ENCODE results near the gene AMHR2.
"Not testable (repeated sequence)": the region's sequence is repeated elsewhere in the genome, so short reads cannot be mapped to it uniquely, and the experiment has no call there.

Gene AMHR2

DNA sequence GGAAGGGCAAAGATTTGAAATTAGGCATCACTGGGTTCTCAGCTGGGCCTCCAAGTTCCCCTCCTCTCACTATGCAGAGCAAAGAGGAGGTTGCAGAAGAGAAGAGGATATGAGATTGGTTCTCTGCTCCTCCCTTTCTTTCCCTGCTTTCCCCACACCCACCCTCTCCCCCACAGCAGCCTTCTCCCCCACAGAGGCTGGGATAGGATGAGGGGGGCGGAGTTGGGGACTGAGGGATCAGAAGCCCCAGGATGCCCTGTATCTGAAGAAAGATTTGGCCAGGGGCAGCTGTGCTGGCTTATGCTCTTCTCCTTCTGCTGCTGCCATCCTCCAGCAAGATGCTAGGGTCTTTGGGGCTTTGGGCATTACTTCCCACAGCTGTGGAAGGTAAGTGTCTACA, at the start of gene AMHR2:
Gene AMHR2 (plus strand): TSS at position 259 of the 400 bp plus-strand sequence. CDS start 80 bp downstream, at position 339.
- DNase-seq, result no peak

GRCh38 chr12:53374277-53374676, 49.4 kb upstream of the AMHR2 start:
- DNase-seq, result not testable (repeated sequence)

- DNase-seq, result no peak
These were observed 46.9 kb upstream of the AMHR2 start for GRCh38 chr12:53376747-53377146.

DNA sequence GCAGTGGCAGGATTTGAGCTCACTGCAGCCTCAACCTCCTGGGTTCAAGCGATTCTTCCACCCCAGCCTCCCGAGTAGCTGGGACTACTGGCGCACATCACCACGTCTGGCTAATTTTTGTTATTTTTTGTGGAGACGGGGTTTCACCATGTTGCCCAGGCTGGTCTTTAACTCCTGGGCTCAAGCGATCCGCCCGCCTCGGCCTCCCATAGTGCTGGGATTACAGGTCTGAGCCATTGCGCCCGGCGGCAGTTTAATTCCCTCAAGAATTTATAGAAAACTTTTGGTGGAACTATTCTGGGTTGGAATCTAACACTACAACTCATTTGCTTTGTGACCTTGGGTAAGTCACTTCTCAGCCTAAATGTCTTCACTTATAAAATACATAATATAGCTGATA, 45.4 kb upstream of the AMHR2 start:
- no peak for DNase-seq

GRCh38 chr12:53378724-53379388, 44.8 kb upstream of the AMHR2 start:
- DNase-seq, result peak; percentile 28

- peak; percentile 97 for DNase-seq
These were observed 44.1 kb upstream of the AMHR2 start for GRCh38 chr12:53379389-53380103.

DNA sequence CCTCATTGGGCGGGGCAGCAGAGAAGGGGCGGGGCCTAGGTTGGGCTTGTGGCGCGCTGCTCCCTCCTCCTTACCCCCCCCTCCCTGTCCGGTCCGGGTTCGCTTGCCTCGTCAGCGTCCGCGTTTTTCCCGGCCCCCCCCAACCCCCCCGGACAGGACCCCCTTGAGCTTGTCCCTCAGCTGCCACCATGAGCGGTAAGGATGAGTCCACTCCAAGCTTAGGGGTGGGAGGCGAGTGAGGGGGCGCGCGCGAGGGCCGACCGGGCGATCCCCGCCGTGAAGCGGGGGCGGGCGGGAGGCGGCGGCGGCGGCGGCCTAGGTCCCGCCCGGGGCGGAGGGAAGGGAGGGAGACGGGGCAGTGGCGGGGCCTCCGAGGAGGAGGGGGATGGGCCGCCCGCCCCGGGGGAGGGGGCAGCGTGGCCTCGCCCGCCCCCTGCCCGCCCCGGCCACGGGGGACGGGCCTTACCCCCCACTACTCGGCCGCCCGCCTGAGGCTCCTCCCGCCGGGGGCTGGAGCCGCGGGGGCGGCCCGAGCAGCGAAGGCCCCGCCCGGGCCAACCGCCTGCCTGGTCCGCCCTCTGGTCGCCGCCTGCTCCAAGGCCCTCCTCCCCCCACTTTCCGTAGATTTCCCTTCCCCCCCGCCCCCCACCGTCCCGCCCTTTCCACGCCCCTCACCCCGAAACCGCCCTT, 43.4 kb upstream of the AMHR2 start, which contains the start of gene SP1:
Gene SP1 (plus strand): TSS at position 73 of the 690 bp plus-strand sequence. CDS start 116 bp downstream, at position 189.
- DNase-seq, result peak; percentile 31

- DNase-seq, result no peak
These were observed 42.6 kb upstream of the AMHR2 start for GRCh38 chr12:53380794-53381730.

- no peak for DNase-seq
These were observed 41.7 kb upstream of the AMHR2 start for GRCh38 chr12:53381731-53382630.

- DNase-seq, result no peak
These were observed 40.4 kb upstream of the AMHR2 start for GRCh38 chr12:53383258-53383657.

- not testable (repeated sequence) for DNase-seq
These were observed 37.3 kb upstream of the AMHR2 start for GRCh38 chr12:53386381-53386780.

GRCh38 chr12:53388932-53389331, 34.7 kb upstream of the AMHR2 start:
- no peak for DNase-seq

DNA sequence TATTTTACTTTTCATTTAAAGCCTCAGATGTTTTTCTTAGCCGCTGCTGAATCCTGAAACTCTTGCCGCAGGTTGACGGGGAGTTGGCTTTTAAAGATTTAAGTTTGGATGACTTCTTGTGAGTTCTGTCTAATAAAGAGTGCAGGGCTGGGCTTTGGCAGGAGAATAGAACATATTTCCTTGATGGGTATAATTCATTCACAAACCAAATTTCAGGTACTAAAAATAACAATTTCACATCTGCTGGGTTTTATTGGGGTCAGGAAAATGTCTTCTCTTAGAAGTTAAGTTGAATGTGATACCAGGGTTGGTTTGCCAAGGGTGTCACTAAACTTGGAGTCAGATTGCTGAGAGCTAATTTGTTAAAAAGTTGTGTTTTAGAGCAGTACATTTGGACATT, 34.0 kb upstream of the AMHR2 start:
- no peak for DNase-seq

- no peak for DNase-seq
These were observed 31.9 kb upstream of the AMHR2 start for GRCh38 chr12:53391724-53392123.

- no peak for DNase-seq
These were observed 23.8 kb upstream of the AMHR2 start for GRCh38 chr12:53399896-53400295.

GRCh38 chr12:53402351-53402750, 21.3 kb upstream of the AMHR2 start:
- not testable (repeated sequence) for DNase-seq

GRCh38 chr12:53402871-53403270, 20.8 kb upstream of the AMHR2 start:
- DNase-seq, result no peak

DNA sequence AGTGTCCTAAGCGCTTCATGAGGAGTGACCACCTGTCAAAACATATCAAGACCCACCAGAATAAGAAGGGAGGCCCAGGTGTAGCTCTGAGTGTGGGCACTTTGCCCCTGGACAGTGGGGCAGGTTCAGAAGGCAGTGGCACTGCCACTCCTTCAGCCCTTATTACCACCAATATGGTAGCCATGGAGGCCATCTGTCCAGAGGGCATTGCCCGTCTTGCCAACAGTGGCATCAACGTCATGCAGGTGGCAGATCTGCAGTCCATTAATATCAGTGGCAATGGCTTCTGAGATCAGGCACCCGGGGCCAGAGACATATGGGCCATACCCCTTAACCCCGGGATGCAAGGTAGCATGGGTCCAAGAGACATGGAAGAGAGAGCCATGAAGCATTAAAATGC, 12.7 kb upstream of the AMHR2 start:
- no peak for DNase-seq

DNA sequence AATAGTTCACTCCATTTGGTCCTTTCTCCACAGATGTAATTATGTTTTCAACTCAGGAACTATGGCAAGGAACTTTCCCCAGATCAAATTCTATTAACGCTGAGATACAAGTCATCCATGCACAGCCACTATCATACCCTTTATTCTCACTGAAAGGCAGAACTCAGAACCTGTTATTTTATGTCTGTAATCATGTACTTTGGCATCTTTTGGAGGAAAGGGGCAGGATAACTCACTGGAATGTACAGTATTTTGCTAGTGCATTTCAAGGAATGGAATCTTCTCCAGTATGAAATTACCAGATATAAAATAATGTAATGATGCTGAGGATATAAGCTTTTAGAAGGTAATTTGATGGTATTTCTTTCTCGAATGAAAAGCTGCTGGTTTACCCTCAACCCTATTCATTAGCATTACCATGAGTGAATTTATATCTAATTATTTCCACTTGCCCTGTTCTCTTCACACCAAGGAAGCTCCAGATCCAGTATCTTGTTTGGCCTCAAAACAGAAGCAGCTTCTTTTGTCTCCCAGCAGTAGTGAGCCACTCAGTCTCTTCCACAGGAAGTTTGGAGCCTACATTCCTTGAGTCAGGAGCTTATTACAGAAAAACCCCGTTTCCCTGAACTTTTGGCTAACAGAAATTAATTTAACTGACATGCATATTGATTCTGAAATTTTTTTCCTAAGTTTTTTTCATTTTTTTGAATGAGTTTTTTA, 10.0 kb upstream of the AMHR2 start:
- no peak for DNase-seq

DNA sequence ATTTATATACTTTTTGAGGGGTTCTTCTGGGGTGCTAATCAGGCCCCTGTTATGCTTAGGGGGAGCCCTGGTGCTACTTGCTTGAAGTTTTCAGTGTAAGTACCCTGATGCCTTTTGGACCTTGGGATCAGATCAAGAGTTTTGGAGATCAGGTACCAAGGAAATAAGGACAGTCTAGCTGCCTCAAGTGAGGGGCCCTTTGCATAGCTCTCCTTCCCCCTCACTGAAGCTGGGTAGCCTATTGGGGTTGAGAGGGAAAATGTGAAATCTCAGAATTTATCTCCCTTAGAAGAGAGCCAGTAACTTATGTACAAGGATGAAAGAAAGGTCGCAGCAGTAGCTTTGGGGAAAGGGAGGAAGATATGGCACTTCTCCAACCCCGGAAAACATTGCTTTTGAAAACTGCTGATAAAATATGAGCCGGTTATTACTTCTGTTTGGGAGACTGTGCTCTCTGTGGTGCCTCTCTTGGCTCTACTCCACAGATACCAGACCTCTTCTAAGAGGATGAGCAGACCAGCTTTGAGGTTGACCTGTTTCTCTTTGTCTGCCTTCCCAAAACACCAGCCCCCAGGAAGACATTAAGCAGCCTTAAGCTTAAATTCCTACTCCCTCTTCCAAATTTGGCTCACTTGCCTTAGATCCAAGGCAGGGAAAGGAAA, 8.8 kb upstream of the AMHR2 start:
- DNase-seq, result no peak

Data from DMS79 treated with DMSO at 0.1 percent for 48 hours (cell line).